Posterior cingulate gyrus (tissue), 11 donors: Measurements from ENCODE around the gene MRPL4.
"Not testable (repeated sequence)": the region's sequence is repeated elsewhere in the genome, so short reads cannot be mapped to it uniquely, and the experiment has no call there.

Experiments used
- DNase-seq, 10 donors: peaks; one replicate each; pipeline versions ENCODE4 v3.0.0 to v3.0.0-alpha.2; 2020 to 2021; ENCODE audit warnings: mixed read lengths in 3 of 10
- intact Hi-C: fragments of 100-400 bp; cut with DNase I; formaldehyde crosslinking; loops from one replicate; pipeline ENCODE4 v1.15.1; 2023

The MRPL4 gene

DNA sequence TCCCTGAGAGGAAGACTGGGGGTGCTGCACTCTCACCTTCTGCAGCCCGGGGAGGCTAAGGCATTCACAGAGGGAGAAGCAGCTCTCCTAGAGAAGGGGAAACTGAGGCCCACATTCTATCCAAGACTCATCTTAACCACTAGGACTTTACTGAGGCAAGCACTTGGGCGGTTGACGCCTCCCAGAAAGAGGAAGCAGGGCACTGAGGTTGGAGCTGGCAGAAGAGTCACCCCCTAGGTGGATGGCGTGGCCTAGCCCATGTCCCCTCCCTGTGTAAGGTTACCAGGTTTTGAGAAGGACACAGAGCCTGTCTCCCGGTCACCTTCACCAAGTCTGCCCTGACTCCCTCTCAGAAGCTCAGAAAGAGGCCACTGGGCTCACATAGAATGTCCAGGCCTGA lies 23.6 kb upstream of the MRPL4 start:
- intact Hi-C loops: no loop called here
- no peak for DNase-seq

DNA sequence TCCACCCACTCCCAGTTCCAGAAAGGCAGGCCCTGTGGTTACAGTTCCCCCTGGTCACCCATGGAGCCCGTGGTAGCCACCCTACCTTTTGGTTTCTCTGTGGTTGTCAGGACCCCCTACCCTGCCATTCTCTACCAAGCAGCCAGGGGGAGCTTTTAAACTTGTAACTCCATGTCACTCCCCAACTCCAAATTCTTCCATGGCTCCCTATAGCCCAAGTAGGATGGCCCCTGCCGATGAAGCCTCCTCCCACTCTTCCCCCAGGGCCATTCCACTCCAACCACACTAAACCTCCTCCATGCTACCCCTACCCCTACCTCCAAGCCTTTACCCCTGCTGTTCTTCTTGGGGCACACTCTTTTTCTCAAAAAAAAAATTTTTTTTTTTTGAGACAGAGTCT lies 23.1 kb upstream of the MRPL4 start:
- intact Hi-C loops: no loop called here
- DNase-seq: no peak

DNA sequence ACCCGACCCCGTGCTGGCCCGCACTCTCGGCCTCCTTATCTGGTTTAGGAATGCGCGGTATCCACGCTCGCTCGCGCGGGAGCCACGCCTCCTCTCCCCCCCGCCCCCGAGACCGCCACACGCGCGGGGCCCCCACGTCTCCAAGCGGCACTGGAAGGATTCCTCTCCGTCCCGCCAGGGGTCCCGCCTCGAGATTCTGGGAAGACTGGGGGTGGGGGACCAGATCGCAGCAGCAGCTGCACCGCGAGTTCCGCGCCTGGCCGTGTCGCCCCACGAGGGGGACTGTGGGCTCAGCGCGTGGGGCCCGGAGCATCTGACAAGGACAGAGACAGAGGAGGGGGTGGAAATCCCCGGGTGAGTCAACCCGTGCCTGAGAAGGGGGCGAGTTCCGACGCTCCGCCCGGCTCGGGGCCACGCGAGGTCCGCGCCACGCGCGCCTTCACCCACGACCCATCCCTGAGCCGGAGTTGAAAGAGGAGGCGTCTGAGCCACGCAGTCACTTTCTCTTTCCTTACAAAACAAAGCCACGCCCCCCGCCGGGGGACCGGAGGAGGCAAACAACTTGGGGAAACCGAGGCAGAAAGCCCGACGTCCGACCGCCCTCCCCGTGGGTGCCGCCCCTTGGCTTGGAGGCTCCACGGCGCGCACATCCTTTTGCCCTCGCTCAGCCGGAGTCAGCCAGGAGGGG lies 21.7 kb upstream of the MRPL4 start:
- intact Hi-C loops: no loop called here
- DNase-seq: peak in 8 of 10 donors; percentile 11 to 85 (median 34)

DNA sequence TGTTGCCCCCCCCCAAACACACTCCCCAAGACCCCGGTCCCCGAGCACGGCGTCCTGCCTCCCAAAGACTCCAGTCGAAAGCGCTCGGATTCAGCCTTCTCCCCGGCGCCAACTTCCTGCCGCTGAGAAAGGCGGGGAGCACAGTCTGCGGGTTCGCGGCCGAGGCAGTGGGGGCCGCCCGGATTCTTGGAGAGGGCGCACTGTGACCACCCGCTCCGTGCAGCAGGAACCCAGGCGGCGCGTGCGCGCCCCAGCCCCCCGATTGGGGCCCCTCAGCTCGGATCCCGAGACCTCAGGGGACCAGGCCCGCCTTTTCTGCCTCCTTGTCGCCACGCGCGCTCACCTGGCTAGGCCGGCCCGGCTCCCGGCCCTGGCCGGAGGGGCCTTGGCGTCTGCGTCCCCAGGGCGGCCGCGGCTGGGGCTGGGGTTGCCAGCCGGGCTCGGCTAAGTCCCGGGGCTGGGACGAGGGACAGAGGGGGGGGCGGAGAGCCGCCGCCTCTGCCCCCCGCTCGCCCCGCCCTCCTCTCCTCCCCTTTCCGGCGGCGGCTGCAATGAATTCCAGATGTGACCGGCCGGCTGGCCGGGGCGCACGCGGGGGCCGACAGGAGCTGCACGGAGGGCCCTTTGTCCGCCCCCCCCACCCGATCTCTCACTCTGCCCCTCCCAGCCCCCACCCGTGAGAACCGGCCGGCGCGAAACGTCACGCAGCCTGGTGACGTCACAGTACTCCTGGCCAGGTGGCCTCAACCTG lies 21.0 kb upstream of the MRPL4 start, which contains the start of gene S1PR2:
Gene S1PR2, minus strand, starts transcription at position 471 of the 751 bp plus-strand sequence. CDS start 6,426 bp downstream, outside the sequence.
- intact Hi-C loops: no loop called here
- peak in 8 of 10 donors; percentile 13 to 88 (median 52) for DNase-seq

DNA sequence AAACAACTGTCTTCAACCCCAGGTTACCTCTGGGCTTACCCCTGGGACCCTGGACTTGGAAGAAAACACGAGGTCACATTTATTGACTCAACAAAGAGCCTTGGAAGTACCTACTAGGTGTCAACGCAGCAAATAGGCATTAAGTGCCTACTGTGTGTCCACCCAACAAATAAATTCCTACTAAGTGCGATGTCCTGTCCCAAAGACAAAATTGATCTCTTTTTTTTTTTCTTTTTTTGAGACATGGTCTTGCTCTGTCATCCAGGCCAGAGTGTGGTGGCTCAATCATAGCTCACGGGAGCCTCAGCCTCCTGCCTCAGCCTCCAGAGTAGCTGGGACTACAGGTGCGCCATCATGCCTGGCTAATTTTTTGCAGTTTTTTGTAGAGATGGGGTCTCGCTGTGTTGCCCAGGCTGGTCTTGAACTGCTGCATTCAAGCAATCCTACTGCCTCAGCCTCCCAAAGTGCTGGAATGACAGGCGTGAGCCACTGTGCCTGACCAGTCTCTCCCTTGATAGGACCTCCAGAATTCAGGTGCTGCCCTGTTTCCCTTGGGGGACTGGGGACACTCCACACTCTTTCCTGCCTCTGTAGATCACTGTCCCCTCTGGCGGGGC lies 20.3 kb upstream of the MRPL4 start:
- intact Hi-C loops: no loop called here
- DNase-seq: no peak

DNA sequence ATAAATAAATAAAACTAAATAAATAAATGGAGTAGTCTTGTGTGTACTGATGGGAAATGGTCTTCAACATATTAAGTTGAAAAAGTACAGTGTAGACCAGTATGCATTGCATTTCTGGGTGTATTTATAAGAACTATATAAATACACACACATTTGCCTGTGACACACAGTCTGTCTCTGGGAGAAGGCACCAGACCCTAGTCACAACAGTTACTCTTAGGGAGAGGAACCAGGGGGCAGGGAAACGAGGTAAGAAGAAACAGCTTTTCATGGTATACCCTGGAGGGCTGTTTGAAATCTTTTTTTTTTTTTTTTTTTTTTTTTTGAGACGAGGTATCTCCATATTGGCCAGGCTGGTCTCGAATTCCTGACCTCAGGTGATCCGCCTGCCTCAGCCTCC lies 18.1 kb upstream of the MRPL4 start:
- intact Hi-C loops: no loop called here
- DNase-seq: no peak

DNA sequence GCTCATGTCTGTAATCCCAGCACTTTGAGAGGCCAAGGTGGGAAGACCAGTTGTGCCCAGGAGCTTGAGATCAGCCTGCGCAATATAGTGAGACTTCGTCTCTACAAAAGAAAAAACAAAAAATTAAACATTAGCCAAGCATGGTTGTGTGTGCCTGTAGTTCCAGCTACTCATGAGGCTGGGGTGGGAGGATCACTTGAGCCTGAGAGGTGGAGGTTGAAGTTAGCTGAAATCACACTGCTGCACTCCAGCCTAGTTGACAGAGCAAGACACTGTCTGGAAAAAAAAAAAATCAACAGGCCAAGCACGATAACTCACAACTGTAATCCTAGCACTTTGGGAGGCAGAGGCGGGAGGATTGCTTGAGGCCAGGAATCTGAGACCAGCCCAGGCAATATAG lies 17.0 kb upstream of the MRPL4 start:
- intact Hi-C loops: no loop called here
- no peak for DNase-seq

DNA sequence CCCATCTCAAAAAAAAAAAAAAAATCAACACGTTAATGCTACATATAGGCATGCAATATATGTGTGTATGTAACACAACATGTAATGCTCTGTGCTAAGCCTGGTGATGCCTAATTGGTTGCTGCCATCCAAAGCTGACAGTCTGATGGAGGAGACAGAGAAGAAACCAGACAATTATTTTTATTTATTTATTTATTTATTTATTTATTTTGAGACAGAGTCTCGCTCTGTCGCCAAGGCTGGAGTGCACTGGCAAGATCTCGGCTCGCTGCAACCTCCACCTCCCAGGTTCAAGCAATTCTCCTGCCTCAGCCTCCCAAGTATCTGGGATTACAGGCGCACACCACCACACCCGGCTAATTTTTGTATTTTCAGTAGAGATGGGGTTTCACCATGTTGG lies 16.6 kb upstream of the MRPL4 start:
- DNase-seq, intact Hi-C loops: not testable (repeated sequence)

DNA sequence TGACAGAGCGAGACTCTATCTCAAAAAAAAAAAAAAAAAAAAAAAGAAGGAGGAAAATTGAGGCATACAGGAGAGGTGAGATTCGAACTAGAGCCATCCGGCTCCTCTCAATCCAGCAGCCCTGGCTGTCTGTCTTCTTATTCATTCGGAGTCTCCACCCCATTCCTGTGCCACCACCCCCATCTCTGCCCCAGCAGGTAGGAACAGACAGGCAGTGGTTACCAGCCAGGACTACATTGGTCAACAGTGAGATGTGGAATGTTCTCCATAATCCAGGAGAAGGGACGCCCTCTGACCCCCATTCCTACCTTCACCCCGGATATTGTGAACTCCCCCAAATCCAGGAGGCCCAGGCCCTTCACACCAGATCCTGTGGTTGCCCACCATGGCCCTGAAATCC lies 14.3 kb upstream of the MRPL4 start:
- intact Hi-C loops: no loop called here
- no peak for DNase-seq

DNA sequence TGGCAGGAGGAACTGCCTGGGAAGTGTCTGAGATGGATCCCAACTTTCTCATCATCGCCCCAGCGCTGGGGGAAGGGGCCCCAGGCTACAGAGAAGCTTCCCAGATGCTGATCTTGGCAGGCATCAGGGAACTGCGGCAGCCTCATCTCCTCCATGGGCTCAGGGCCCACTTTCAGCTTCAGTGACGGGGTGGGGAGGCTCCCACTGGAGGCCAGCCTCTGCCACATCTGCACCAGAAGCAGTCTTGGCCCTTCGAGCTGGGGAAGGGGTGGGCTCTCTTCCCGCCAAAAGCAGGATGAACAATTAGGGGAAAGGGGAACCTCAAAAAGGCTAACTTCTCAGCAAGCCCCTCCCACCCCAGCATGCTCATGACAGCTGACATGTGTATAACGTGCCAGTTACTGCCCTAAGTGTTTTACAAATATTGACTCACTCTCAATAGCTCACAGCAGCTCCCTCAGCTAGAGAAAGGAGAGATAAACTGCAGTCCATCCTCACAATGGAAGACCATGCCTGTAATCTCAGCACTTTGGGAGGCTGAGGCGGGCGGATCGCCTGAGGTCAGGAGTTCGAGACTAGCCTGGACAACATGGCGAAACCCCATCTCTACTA lies 13.7 kb upstream of the MRPL4 start:
- DNase-seq: no peak
- intact Hi-C loops: no loop called here

DNA sequence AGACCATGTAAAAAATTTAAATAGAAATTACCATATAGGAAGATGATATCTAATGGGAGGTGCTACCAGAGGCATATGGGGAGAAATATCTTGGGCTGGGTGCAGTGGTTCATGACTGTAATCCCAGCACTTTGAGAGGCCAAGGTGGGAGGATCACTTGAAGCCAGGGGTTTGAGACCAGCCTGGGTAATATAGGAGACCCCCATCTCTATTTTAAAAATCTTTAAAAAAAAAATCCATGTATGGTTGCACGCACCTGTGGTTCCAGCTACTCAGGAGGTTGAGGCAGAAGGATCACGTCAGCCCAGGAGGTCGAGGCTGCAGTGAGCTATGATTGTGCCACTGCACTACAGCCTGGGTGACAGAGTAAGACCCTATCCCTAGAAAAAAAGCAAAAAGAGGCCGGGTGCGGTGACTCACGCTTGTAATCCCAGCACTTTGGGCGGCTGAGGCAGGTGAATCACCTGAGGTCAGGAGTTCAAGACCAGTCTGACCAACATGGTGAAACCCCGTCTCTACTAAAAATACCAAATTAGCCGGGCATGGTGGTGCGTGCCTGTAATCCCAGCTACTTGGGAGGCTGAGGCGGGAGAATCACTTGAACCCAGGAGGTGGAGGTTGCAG lies 10.1 kb upstream of the MRPL4 start:
- intact Hi-C loops: not testable (repeated sequence)

DNA sequence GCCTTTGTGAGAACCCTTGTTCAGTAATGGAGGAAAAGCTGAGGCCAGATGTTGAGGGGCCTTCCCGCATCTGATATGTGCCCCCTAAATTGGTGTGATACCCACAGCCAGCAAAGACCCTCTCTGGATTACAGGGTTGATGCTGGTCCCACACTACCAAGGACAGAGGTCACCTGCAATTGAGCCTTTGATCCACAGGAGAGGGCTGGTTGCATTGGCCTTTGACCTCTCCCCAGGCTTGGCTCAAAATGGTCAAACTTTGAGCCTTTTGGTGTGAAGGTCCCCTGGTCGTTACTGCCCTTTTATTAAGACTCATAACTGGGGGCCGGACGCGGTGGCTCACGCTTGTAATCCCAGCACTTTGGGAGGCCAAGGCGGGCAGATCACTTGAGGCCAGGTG lies 8.4 kb upstream of the MRPL4 start:
- intact Hi-C loops: no loop called here

More for the DNA sequence above, 10.1 kb upstream of the MRPL4 start:
- DNase-seq: not testable (repeated sequence)

DNA sequence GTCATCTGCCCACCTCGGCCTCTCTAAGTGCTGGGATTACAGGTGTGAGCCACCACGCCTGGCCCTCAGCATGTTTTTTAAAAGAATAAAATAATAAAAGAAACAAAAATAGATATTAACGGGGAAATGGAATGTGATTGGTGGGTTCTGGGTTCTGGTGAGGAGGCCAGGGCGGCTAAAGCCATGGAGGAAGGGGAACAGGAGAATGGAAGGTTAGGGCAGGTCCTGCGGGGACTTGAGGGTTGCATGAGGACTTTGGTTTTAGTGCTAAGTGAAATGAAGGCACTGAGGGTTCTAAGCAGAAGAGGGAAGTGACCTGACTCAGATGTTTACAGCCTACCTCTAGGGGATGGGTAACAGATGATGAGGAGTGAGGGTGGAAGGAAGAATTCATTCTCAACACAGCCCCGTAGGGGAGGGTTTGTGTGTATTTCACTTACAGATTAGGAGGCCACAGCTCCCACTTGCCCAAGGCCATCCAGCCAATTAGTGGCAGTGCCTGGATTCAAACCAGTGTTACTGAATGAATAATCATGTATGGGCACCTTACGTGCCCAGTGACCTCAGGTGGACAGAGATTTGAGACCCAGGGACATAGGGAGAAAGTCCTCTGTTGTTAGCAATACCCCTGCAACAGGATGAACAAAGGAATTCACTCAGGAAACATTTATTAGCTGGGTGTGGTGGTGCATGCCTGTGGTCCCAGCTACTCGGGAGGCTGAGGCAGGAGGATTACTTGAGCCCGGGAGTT lies 6.7 kb upstream of the MRPL4 start:
- DNase-seq: no peak
- intact Hi-C loops: no loop called here

More for the DNA sequence above, 8.4 kb upstream of the MRPL4 start:
- DNase-seq: no peak

DNA sequence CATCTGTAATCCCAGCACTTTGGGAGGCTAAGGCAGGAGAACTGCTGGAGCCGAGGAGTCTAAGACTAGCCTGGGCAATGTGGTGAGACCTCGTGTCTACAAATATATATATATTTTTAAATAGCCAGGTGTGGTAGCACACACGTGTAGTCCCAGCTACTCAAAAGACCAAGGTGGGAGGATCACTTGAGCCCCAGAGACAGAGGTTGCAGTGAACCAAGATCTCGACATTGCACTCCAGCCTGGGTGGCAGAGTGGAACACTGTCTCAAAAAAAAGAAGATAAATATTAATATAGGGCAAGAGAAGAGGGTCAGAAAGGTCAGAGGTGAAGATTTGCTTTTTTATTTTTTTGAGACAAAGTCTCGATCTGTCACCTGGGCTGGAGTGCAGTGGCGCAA lies 5.5 kb upstream of the MRPL4 start:
- intact Hi-C loops: no loop called here
- no peak for DNase-seq

DNA sequence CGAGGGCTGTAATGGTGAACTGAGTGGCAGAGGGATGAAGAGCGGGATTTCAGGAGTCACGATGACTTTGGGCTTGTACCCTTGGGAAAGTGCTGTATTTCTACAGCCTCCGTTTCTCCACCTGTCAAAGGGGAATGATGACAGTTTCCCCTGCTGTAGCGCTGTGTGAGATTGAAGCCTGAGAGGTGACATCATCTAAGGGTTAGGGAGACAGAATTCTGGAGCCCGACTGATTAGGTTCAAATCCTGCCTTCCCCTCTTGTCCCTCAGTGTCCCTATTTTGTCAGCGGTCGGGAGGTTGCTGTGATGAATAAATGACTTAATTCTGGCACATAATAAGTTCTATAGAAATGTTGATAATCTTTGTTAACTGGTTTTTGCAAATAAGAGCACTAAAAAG lies 693 bp downstream of the MRPL4 start:
- intact Hi-C loops: loop anchor here (5.0 kb wide), 3 partner anchors 60 to 320 kb away; partner anchors contain the start of genes DNMT1 and EIF3G
- no peak for DNase-seq

DNA sequence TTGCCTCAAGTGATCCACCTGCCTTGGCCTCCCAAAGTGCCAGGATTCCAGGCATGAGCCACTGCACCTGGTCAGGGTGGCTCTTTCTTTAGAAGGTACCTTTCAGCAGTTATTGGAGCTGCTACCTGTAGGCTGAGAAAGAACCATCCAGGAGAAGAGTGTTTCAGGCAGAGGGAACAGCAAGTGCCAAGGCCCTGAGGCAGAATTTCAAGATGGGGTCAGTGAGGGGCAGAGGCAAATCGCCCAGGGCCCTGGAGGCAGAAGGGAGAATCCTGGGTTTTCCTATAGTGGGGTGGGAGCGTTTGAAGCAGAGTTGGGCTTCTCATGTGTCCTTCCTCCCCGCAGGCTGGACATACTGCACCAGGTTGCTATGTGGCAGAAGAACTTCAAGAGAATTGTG lies 2.2 kb downstream of the MRPL4 start:
- DNase-seq: no peak
- intact Hi-C loops: loop anchor here (5.0 kb wide), 3 partner anchors 62 to 322 kb away; partner anchors contain the start of genes DNMT1 and EIF3G

DNA sequence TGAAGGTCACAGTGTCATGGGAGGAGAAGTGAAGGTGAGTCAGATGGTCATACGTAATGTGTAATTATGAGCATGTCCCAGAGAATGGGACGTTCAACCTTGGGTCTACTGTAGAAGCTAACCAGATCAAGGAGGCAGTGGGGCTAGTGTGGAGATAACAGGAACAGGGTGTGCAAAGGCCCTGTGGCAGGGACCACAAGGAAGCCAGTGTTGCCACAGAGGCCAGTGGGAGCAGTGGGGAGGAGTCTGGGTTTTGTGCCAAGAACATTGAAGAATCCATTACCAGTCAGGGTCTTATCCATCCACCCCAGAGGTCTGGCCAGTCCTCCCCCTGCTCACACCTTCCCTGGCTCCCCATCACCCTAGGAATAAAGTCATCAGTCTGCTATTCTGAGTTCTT lies 3.3 kb downstream of the MRPL4 start:
- intact Hi-C loops: no loop called here
- DNase-seq: no peak

DNA sequence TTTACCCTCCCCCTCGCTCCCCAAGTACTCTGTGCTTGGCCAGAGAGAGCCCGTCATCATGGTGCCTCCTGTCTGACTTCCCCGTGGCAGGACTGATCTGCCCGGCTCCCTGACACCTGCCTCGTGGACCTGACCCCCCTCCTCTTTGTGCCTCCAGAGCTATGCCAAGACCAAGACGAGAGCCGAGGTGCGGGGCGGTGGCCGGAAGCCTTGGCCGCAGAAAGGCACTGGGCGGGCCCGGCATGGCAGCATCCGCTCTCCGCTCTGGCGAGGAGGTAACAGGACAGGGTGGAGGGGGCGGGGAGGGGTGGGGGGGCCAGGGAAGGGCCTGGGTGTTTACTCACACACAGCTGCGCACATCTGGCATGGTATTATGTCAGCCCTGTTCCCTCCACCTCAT lies 4.5 kb downstream of the MRPL4 start:
- no peak for DNase-seq

DNA sequence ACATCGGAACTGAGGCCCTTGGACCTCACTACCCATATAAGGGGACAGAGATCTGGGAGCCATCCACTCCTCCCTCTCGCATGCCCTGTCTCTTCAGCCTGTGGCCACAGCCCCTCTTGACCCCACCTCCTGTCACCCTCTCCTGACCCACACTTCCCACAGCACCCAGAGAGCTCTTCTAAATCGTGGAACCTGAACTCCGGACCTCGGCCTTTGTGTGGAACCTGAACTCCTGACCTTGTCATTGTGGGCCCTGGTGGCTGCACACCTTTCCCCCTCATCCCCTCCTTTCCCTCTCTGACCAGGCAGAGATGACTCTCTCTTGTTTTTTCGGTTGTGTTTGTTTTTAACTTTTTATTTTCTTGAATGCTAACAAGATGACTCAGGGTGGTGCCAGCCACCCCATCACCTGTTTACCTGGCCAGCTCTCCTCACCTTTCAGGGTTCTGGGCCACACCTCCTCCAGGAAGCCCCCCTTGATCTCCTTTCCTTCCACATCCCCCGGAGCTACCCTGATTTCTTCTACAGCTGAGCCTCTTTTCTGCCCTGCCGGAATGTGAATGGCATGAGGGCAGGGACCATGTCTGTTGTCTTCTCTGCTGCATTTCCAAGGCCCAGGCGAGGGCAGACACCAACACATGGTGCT lies 5.1 kb downstream of the MRPL4 start:
- no peak for DNase-seq
- intact Hi-C loops: no loop called here

More for the DNA sequence above, 4.5 kb downstream of the MRPL4 start:
- intact Hi-C loops: no loop called here
